Stimulated activated CD4-positive, alpha-beta T cell treated with anti-CD3 and anti-CD28 coated beads, Interleukin-1b, Interleukin-23, amount 100 ng/mL, for 24 hours (primary cell): ENCODE data around the gene PROM1.

Experiments used
- DNase-seq, 4 experiments: peaks; one replicate each; pipeline ENCODE4 v3.0.0-alpha.2; 2020; ENCODE audit warnings: low read depth in 4 of 4, low spot score in 1 of 4

Gene PROM1

DNA sequence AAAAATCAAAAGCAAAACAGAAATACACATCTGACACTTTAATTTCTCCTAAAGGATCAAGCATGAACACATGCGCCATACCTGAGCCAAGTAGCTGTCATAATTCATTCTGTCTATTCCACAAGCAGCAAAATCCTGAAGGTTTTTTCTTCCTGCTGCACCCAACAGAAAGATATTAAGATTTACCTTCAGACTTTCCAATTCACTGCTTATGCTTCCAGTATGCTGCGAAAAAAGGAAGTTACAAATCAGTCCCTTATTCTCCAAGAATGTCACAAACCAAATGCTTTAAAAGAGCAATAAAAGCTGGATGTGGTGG lies 91.7 kb downstream of the PROM1 start:
- DNase-seq: no peak

DNA sequence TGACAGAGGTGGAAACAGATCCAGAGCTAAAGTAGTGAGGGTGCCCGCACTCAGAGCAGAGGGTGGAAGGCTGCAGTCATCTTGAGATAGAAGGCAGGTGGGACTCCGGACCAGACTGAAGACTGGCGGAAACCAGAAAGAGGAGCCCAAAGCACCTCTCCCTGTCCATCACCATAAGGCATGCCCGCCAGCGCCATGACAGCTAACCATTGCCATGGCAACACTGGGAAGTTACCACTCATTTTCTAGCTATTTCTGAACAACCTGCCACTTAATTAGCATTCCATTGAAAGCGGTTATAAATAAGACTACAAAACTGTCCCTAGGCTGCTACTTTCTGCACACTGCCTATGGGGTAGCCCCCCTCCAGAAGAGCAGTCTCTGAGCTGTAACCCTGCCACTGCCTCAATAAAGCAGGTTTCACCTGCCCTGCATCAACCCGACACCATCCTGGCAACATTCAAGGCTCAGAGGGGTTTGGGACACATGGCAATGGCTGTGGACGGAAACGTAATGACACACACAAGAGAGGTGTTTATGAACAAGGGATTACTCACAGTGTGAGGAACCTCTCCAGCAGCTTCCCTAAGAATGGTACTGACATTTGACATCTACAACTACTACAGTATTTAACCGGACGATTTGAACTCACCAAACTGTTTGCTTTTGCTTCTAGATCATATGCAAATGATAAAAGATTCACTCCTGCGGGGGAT lies 93.1 kb downstream of the PROM1 start:
- DNase-seq: no peak

DNA sequence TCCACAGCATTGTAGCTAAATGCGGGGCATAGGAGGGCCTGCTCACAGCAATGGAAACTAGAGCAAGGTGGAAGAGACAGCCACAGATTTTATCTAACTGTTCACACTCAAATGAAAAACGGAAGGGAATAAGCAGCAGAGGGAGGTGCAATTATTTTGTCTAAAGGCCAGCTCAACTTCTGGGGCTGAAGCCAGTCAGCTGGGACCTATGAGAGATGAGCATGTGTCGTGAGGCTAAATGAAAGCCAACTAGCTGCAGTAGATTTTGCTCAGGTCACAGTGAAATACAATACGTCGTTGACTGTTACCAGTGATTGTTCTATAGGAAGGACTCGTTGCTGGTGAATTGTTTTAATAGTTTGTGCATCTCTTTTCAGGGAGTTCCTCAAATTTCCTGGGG lies 94.4 kb downstream of the PROM1 start:
- no peak for DNase-seq

DNA sequence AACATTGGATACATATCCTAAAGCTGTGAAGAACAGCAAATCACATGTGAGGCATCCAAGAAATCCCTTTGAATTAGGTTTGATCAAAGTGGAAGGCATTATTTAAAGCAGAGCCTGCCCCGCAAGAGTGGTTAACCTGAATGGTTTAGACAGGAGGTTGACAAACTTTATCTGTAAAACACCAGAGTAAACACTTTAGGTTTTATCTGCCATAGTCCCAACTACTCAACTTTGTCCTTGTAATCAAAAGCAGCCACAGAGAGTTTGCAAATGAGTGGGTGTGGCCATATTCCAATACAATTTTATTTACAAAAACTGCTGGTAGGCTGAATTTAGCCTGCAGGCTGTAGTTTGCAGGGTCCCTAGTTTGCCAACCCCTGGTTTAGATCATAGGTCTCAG lies 95.6 kb downstream of the PROM1 start:
- DNase-seq: no peak

DNA sequence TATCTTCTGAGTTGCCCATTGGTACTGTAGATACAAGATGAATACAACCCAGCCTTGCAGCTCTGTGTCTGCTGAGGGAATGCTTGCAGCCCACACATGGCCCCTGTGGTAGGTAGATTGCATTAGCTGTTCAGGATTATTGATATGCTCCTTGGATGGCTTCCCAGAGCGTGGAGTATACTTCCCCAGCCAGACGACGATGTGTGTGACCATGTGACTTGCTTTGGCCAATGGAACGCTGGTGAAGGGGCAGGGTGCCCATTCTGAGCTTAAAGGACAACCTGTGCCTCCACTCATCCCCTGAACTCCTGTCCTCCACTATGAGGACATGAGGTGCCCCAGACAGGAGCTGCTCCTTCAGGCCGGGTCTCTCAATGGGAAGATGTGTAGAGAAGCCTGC lies 96.9 kb downstream of the PROM1 start:
- no peak for DNase-seq

DNA sequence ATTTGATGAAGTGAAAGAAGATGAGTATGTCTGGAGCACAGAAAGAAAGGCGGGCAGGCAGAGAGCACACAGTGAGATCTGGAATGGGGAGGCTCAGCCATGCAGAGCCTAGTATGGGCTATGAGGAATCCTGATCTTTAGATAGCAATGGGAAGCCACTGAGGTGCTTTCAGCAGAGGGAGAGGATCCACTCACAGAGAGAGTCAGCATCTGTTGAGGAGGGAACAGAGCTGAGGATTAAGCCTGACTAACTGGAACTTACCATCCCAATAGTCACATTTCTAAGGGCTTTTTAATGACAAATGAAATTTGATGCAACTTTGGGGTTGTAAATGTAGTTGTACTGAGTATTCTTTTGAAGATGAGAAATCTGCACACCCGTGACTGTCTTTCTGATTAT lies 100.2 kb downstream of the PROM1 start:
- no peak for DNase-seq

DNA sequence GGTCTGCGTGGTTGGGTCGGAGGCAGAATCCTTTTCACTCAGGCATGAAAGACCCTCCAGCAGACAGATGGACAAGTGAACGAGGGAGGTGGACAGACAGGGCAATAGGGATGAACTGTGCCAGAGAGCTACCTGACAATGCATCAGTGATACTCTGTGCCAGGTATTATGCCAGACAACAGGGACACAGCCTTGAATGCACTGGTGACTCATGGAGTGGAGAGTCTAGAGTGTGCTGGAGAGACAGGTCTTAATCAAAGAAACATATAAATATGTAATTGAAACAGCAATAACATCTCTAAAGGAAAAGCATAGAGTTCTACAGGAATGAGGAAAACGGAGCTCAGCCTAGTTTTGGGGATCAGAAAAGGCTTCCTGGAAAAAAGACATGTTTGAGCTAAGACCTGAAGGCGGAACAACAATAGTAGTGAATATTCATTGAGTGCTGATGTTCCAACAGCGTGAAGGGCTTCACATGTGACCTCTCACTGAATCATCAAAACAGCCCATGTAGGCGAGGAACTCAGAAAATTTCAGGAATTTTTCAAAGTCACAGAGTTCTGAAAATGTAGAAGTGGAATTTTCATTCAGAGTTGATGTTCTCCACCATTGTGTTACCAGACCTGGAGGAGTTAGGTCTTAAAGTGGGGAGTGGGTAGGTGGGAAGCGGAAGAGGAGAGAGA lies 100.8 kb downstream of the PROM1 start:
- no peak for DNase-seq

DNA sequence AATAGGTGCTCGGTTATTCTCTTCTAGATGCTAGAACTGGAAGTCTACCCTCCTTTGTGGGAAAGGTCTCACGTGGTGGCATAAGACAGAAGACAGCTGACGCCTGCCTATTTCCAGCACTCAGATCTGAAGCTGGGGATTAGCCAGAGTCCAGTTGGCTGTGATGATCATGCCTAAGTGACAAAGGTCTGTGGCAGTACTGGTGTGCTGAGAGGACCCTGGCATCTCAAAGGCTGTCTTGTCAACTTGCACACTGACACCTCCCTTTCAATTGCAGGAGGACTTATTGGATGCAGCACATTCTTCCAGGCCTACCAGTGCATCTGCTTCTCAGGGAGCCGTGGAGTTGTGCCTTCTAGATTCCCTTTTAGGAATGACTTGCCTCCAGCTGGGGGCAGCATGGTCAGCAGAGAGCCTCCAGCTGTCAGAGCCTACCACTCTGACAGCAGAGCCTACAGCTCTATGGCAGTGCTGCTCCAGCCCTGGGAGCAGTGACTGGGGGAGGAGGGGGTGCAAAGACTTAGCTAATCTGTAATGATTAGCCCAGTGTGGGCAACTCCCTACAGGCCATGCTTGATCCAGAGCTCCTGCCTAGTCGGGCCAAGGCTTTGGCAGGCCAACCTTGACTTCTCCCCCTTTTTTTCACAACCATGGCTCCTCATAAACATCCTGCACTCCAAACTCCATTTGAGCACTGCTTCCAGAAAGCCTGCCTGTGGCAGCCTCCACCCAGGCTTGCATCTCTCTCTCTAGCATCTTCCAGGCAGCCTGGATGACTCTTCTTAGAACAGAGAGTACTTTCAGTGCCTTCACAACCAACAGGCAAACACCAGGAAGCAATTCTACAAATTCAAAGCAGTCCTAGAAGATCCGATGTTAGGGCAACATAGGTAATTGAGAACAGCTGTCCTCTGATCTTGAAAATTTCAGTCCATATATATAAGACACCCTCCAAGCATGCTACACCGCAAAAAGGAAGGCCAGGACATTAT lies 107.1 kb downstream of the PROM1 start:
- no peak for DNase-seq

DNA sequence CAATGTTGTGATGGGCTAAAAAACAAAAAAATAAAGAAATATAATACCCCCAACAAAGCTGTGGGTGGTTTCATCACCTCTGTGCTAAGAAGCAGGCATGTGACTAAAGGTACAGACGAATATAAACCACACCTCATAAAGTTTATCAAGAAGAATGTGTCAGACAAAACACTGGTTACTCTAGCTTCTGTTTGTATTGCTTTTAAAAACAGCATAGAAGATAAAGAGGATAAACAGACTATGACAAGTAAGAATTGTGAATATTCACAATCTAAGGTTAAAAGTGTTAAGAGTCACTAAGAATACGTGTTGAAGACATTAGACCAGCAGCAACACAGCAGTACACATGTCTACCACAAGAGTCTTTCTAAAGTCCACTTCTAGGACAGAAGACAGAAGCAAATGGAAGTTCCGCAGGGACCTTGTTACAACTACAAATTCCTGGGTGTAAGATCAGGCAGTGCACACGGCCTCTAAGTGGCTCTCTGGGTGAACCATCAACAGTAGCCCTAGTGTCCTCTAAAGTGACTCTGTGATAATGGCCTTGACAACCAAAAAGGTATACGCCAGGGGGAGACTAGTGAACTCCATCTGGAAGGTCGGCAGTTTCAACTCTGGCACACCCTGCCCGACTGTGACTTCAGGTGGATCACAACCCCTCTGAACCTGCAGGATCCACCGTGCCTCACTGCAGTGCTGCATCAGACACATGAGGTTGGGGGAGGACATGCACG lies 112.6 kb downstream of the PROM1 start:
- DNase-seq: no peak

DNA sequence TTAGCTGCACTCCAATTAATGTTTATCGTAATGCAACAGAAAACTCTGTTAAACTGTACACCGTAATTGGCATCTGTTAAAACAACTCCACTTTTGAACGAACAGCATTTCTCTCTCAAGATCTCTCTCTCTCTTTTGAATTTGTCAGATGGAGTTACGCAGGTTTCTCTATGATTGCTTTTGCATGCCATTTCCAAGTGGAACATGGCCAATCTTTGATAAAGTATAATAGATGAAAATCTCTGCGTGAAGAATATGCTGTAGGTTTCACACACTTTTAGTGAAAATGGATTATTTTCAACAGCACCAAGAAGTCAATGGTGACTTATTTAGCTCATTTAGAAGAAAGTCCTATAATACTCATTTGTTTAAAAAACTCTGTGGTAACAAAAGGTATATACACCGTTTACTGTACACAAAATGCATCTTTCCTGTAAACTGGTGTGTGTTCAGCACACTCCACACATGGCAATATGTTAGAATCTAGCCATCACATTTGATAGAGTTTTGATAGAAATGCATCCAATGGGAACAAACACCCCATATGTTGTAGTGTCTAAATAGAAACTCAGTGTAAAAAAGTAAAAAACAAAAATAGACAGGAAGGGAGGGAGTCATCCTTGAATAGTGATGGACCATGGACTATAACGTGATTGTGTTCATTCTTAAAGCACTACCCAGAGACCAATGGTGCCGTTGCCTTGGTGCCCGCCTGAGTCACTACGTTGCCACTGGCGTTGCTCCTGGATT lies 115.1 kb downstream of the PROM1 start:
- DNase-seq: no peak

DNA sequence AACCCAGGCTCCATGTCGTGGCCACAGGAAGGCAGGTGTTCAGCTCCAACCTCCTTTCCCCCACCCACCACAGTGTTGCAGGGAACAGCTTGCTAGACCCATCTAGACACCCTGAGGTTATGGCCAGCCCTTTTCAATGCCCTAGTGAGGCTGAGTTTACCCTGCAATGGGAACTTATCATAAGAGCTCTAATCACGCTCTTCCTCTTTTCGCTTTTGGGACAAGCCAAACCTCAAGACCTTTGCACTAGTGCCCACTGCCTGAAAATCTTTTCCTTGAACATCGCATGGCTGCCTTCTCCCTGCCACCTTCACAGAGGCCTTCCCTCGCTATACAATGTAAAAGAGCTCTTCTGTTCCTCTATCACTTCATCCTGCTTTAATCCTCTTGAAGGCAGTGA lies 118.5 kb downstream of the PROM1 start:
- no peak for DNase-seq

DNA sequence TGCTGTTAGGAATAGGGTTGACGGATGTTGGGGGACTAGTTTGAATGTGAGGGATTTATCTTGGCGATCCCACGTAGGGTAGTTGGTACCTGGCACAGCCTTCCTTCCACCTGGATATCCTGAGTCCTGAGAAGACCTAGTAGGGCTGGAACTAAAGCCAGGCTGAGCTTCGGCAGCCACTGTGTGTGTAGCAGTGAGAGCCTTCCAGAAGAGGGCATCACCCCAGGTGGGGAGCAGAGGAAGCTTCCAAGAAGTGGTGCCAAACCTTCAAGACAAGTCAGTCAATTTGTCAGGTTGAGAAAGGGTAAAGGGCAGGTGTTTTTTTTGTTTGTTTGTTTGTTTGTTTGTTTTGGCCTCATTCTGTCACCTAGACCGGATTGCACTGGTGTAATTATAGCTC lies 119.7 kb downstream of the PROM1 start:
- DNase-seq: no peak

DNA sequence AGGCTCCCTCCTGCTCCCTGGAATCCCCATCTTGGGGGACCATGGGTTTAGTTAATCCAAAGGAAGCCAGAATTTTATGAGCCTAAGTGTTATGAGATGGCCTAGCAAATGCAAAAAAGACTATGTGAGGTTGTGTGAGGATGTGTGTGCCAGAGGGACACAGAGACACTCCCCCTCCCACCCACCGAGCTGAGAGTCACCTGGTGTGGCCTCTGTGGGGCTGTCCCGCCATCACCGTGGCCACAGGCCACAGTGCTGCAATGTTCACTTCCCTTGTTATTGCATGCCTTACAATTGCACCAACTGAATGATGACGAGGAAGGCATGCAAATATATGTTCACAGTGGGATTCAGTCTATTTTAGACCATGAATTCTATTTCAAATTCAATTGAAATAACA lies 120.2 kb downstream of the PROM1 start:
- DNase-seq: peak in 1 of 4 experiments; percentile 23

DNA sequence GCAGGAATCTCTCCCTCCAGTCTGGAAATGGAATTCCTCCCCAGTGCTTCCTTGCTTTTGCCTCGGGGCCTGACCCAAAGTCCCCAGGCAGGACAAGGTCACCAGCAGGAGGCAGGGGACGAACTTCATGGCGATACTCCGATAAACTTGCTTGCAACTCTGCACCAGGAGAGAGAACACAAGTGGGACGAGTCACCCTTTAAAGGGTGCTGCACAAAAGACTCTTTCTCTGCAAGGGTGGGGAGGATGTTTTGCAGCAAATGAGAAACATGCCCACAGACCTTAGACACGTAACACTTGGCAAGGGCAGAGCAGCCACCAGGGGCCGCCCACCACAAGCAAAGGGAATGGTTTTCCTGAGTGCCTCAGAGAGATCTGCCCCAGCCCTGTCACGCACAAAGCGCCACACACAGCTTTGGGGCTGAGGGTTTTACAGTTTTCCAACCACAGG lies 120.8 kb downstream of the PROM1 start, which contains the start of gene FGFBP2:
TSS of gene FGFBP2 (minus strand) at position 175 of the 451 bp plus-strand sequence. CDS start at position 129, 46 bp downstream.
- peak in 3 of 4 experiments; percentile 9 to 41 (median 28) for DNase-seq

DNA sequence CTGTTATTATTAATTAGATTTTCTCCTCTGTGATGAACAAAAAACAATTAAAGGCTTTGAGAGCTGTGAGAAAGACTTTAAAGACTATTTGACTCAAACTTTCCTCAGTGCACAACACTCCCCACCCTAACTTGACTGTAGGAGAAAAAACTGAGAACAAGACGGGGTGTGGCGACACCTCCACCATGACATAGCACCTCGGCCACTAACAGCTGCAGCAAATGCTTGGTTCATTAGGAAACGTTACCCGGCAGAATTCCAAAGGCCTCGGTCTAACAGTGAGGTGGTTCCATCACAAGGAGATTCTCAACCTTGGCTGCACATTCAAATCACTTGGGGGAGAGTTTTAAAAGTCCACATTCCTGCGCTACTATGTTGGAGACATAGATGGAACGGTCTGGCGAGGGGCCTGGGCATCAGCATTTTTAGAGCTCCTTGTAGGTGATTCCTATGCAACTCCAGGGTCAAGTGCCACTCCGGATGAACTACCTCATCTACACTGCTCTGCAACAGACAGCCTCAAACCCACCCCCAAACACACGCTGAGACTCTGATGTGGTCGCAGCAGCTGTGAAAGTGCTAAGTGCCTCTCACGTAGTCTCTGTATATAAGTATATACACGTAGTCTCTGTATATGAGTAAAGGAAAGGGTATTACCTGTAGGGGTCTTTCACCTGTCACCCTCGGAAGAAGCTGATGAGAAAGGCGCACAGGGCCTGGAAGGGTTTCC lies 121.9 kb downstream of the PROM1 start:
- DNase-seq: no peak

DNA sequence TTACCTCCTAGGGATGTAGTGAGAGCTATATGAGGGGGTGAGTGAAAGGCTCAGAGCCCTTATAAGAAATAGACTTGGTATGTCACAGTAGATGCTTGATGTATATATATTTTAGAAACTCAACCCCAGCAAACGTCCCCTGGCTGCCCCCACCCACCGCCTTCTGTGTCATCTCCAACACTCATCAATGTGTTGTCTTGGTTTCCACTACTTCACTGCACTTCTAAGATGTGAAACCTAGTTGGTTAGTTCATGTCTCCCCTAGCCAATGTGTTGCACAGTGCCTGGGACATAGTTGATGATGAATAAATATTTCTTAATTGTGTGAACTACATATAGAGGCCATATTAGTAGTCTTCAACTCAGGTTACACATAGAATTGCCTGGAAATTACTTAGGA lies 125.3 kb downstream of the PROM1 start:
- no peak for DNase-seq

DNA sequence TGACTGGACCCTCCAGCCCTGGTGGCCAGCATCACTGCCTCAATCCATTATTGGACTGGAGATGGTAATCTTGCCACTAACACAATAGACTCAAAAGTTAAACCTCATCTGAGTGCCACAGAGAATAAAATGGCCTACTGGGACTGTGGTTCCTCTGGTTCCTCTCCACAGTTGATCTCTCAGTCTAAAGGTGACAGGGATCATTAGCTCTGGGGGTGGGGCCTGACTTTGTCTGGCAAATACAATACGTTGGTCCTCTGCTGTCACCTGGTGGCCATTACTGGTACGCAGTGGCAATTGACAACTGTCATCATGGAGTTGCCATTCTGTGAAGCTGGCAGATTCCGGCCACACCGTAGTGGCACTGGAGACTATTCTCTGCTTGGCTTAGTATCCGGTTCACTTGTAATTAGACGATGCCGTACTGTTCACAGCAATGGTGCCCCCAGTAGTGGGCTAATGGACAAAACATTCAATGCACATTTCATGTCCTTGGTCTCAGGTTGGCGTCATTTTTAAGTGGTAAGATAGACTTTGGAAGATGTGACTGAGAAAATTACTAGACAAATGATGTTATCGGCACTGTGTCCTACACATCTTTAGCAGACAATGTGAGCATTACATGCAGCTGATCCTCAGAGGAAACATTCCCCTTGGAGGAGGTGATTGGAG lies 127.5 kb downstream of the PROM1 start:
- peak; percentile 66 to 79 (median 72) for DNase-seq

DNA sequence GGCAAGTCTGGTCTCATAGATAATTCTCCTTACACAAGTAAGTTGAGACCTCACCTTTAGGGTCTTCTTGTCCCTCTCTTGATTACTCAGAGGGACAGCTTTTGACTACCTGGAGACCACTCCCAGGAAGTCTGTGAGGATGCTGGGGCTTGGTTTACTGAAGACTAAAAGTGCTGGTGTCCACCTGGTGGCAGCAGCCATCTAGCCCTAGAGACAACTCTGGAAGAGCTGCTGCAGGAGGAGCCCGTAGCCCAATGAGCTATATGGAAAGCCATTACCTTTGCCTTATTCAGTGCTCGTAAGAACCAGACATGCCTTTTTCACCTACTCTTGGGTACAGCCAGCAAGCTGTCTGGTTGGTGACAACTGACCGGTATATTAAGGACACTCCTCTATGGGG lies 128.2 kb downstream of the PROM1 start:
- no peak for DNase-seq

DNA sequence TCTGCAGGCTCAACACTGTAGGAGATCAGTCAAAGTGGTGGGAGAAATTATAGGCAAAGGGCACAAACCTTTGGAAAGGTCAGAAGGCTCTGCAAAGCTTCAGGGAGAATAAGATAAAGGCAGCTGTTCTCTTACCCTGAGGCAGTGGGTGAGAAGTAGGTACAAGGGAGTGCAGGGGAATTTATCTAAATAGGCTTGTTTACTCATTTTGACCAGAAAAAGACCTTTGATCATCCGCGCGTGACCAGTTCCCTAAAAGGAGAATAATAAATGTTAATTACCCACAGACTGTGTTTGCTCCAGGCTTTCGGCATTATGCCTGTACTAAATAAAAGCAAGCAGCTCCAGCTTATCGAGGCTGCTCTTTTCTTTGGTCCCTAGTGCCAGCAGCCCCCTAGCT lies 130.2 kb downstream of the PROM1 start:
- no peak for DNase-seq
